Tibial nerve (tissue), 4 donors: ENCODE data around the gene RPL38. TPM values are rescaled to one million over a fixed set of nuclear protein-coding genes. Genes with fewer than 3 reads are reported as not detected.
A peak's percentile ranks its signal among the peaks of the same experiment; 100 is the strongest.

Source experiments
- DNase-seq, 2 donors: peaks; one replicate each; pipeline ENCODE4 v3.0.0-alpha.2; 2019; ENCODE audit warnings: low spot score in 2 of 2
- H3K27ac ChIP-seq, 4 donors: fragments of 200-600 bp; sonication (generic) in 3 of 4; one replicate each; pipeline ENCODE4 v1.5.1; 2017 to 2019; ENCODE audit warnings: mild to moderate bottlenecking in 1 of 4
- H3K27me3 ChIP-seq, 2 donors: fragments of 200-600 bp; sonication (generic) in 1 of 2; one replicate each; pipeline versions ENCODE4 v1.5.1 to v1.6.0; 2017 to 2019
- H3K36me3 ChIP-seq, 3 donors: fragments of 200-600 bp; sonication (generic); one replicate each; pipeline ENCODE4 v1.5.1; 2018 to 2019
- H3K4me1 ChIP-seq, 4 donors: fragments of 200-600 bp; sonication (generic) in 3 of 4; one replicate each; pipeline ENCODE4 v1.5.1; 2017 to 2019
- H3K4me3 ChIP-seq, 4 donors: fragments of 200-600 bp; sonication (generic) in 3 of 4; one replicate each; pipeline ENCODE4 v1.5.1; 2017 to 2019; ENCODE audit warnings: mild to moderate bottlenecking in 1 of 4, moderate library complexity in 1 of 4
- H3K9me3 ChIP-seq, 4 donors: fragments of 200-600 bp; sonication (generic) in 3 of 4; one replicate each; pipeline ENCODE4 v1.5.1; 2017 to 2019
- CTCF ChIP-seq, 5 experiments: fragments of 200-600 bp in 3 of 5; fragments of 450-650 bp in 2 of 5; sonication (generic) in 3 of 5; IDR thresholded peaks; one replicate each; pipeline ENCODE4 v1.5.1; 2016 to 2019; ENCODE audit warnings: antibody characterized with exemption in 5 of 5, mild to moderate bottlenecking in 3 of 5, moderate library complexity in 2 of 5
- EP300 ChIP-seq, 2 donors: sonication (generic); formaldehyde crosslinking; IDR thresholded peaks; one replicate each; pipeline ENCODE4 v1.6.1; 2017; ENCODE audit warnings: antibody characterized with exemption in 2 of 2, mild to moderate bottlenecking in 1 of 2
- POLR2A ChIP-seq, 2 donors: fragments of 450-650 bp; IDR thresholded peaks; one replicate each; pipeline ENCODE4 v1.6.1; 2017; ENCODE audit warnings: antibody characterized with exemption in 2 of 2, mild to moderate bottlenecking in 2 of 2, moderate library complexity in 2 of 2
- WGBS, 2 donors: methylation state at CpG; one replicate each; pipeline ENCODE4 v1.1.5; 2018; 5-methylcytosine and 5-hydroxymethylcytosine counted together
- total RNA-seq, 4 donors: library from RNA; depleted of rRNA; stranded (reverse); fragments of >200 nt; gene quantifications; one replicate each; pipeline ENCODE4 v1.1.0, GENCODE V29; 2016

The RPL38 gene
- total RNA-seq, 4 donors from 2014 or later: 284 to 366 (median 363) TPM

- DNase-seq: no peak
- no peaks in the 10 kb centered on the region for H3K9me3 ChIP-seq
- TF ChIP-seq EP300 (IDR thresholded peaks at IDR 0.05) (no peak), POLR2A (IDR thresholded peaks at IDR 0.05) (no peak), CTCF (IDR thresholded peaks at IDR 0.05) (no peak)
- H3K27ac ChIP-seq: no peak overlapping the region
- no peaks in the 10 kb centered on the region for H3K4me1 ChIP-seq
- H3K27me3 ChIP-seq: peaks cover 0 to 16% of the 10 kb centered on the region in 2 donors
- 42 to 45% methylated on average over 2 of the region's 2 CpGs for WGBS, 2 donors
- no peaks in the 10 kb centered on the region for H3K36me3 ChIP-seq
- no peak overlapping the region for H3K4me3 ChIP-seq
Measured at GRCh38 chr17:74190154-74190553, 13.3 kb upstream of the RPL38 start.

- Histone ChIP-seq H3K27me3 (peaks cover 0 to 20% of the 10 kb centered on the region in 2 donors), H3K4me1 (no peaks in the 10 kb centered on the region), H3K4me3 (no peak overlapping the region), H3K27ac (no peak overlapping the region), H3K9me3 (no peaks in the 10 kb centered on the region), H3K36me3 (no peaks in the 10 kb centered on the region)
- DNase-seq: no peak
- 39 to 40% methylated on average over 6 of the region's 6 CpGs for WGBS, 2 donors
- TF ChIP-seq EP300 (IDR thresholded peaks at IDR 0.05) (no peak), POLR2A (IDR thresholded peaks at IDR 0.05) (no peak), CTCF (IDR thresholded peaks at IDR 0.05) (no peak)
Measured at GRCh38 chr17:74190807-74191406, 12.6 kb upstream of the RPL38 start.

GRCh38 chr17:74192950-74193781 is 10.3 kb upstream of the RPL38 start:
- Histone ChIP-seq H3K9me3 (no peaks in the 10 kb centered on the region), H3K27me3 (peaks cover 0 to 38% of the 10 kb centered on the region in 2 donors), H3K4me1 (peaks cover 0 to 8% (median 0%) of the 10 kb centered on the region in 4 donors), H3K36me3 (no peaks in the 10 kb centered on the region), H3K27ac (no peak overlapping the region), H3K4me3 (no peak overlapping the region)
- TF ChIP-seq POLR2A (IDR thresholded peaks at IDR 0.05) (no peak), EP300 (IDR thresholded peaks at IDR 0.05) (peak in 1 of 2 donors; percentile 48), CTCF (IDR thresholded peaks at IDR 0.05) (no peak)
- 52 to 53% methylated on average over 11 to 12 of the region's 12 CpGs for WGBS, 2 donors
- peak in 1 of 2 donors; percentile 48 for DNase-seq

- no peaks in the 10 kb centered on the region for H3K36me3 ChIP-seq
- H3K27me3 ChIP-seq: peaks cover 0 to 47% of the 10 kb centered on the region in 2 donors
- TF ChIP-seq CTCF (IDR thresholded peaks at IDR 0.05): no peak
- TF ChIP-seq POLR2A (IDR thresholded peaks at IDR 0.05): no peak
- no peak for TF ChIP-seq EP300 (IDR thresholded peaks at IDR 0.05)
- H3K4me1 ChIP-seq: peaks cover 0 to 13% (median 0%) of the 10 kb centered on the region in 4 donors
- no peaks in the 10 kb centered on the region for H3K9me3 ChIP-seq
- DNase-seq: no peak
- WGBS, 2 donors: 70 to 72% methylated on average over 9 of the region's 9 CpGs
- no peak overlapping the region for H3K27ac ChIP-seq
- no peak overlapping the region for H3K4me3 ChIP-seq
Measured at GRCh38 chr17:74194682-74195081, 8.8 kb upstream of the RPL38 start.
